ENCODE data around the gene ATP8A1. TPM values are rescaled to one million over a fixed set of nuclear protein-coding genes. Genes with fewer than 3 reads are reported as not detected.

The ATP8A1 gene
- total RNA-seq, 1 donor from 2014 or later, result 5.1 TPM

- DNase-seq (ENCODE audit: low spot score), result no peak
Observed at GRCh38 chr4:42626629-42627146, 30.2 kb downstream of the ATP8A1 start.

- DNase-seq (ENCODE audit: low spot score), result no peak
Observed at GRCh38 chr4:42625329-42625728, 31.6 kb downstream of the ATP8A1 start.

- no peak for DNase-seq (ENCODE audit: low spot score)
Observed at GRCh38 chr4:42624551-42624950, 32.4 kb downstream of the ATP8A1 start.

GRCh38 chr4:42618023-42618422 is 38.9 kb downstream of the ATP8A1 start:
- no peak for DNase-seq (ENCODE audit: low spot score)

- DNase-seq (ENCODE audit: low spot score), result no peak
Observed at GRCh38 chr4:42617030-42617429, 39.9 kb downstream of the ATP8A1 start.

GRCh38 chr4:42616572-42616971 is 40.3 kb downstream of the ATP8A1 start:
- no peak for DNase-seq (ENCODE audit: low spot score)

GRCh38 chr4:42615131-42615763 is 41.7 kb downstream of the ATP8A1 start:
- no peak for DNase-seq (ENCODE audit: low spot score)

GRCh38 chr4:42612898-42613297 is 44.0 kb downstream of the ATP8A1 start:
- DNase-seq (ENCODE audit: low spot score), result no peak

- DNase-seq (ENCODE audit: low spot score), result no peak
Observed at GRCh38 chr4:42610941-42611340, 46.0 kb downstream of the ATP8A1 start.

GRCh38 chr4:42609051-42609450 is 47.9 kb downstream of the ATP8A1 start:
- DNase-seq (ENCODE audit: low spot score), result no peak

GRCh38 chr4:42608551-42608950 is 48.4 kb downstream of the ATP8A1 start:
- no peak for DNase-seq (ENCODE audit: low spot score)

- no peak for DNase-seq (ENCODE audit: low spot score)
Observed at GRCh38 chr4:42607011-42607726, 49.7 kb downstream of the ATP8A1 start.

GRCh38 chr4:42605264-42605663 is 51.6 kb downstream of the ATP8A1 start:
- DNase-seq (ENCODE audit: low spot score), result no peak

- DNase-seq (ENCODE audit: low spot score), result no peak
Observed at GRCh38 chr4:42603862-42604261, 53.0 kb downstream of the ATP8A1 start.

GRCh38 chr4:42600578-42600977 is 56.3 kb downstream of the ATP8A1 start:
- DNase-seq (ENCODE audit: low spot score), result no peak

GRCh38 chr4:42596918-42597317 is 60.0 kb downstream of the ATP8A1 start:
- no peak for DNase-seq (ENCODE audit: low spot score)

- no peak for DNase-seq (ENCODE audit: low spot score)
Observed at GRCh38 chr4:42594888-42595287, 62.0 kb downstream of the ATP8A1 start.

- no peak for DNase-seq (ENCODE audit: low spot score)
Observed at GRCh38 chr4:42588909-42589308, 68.0 kb downstream of the ATP8A1 start.

GRCh38 chr4:42586775-42587174 is 70.1 kb downstream of the ATP8A1 start:
- no peak for DNase-seq (ENCODE audit: low spot score)

- DNase-seq (ENCODE audit: low spot score), result no peak
Observed at GRCh38 chr4:42579903-42580302, 77.0 kb downstream of the ATP8A1 start.

- no peak for DNase-seq (ENCODE audit: low spot score)
Observed at GRCh38 chr4:42578187-42578586, 78.7 kb downstream of the ATP8A1 start.

- DNase-seq (ENCODE audit: low spot score), result no peak
Observed at GRCh38 chr4:42574870-42575430, 82.0 kb downstream of the ATP8A1 start.

GRCh38 chr4:42573249-42573648 is 83.7 kb downstream of the ATP8A1 start:
- no peak for DNase-seq (ENCODE audit: low spot score)

Measured in mucosa of gallbladder (tissue), 1 donor.